Heart left ventricle (tissue), 16 donors: ENCODE results near the gene ITGA11. TPM values are rescaled to one million over a fixed set of nuclear protein-coding genes. Genes with fewer than 3 reads are reported as not detected.
"Not testable (repeated sequence)": the region's sequence is repeated elsewhere in the genome, so short reads cannot be mapped to it uniquely, and the experiment has no call there.

ENCODE experiments used
- ATAC-seq, 4 donors: fragments of 200-7000 bp; cut with Tn5 transposase; one replicate each; pipeline ENCODE4 v1.9.1; 2020 to 2022; ENCODE audit warnings: moderate library complexity in 4 of 4, mild to moderate bottlenecking in 3 of 4, moderate number of reproducible peaks in 1 of 4
- DNase-seq, 5 donors: peaks; one replicate each; pipeline ENCODE4 v3.0.0-alpha.2; 2020
- H3K27ac ChIP-seq, 12 donors: fragments of 200-600 bp; sonication (generic) in 4 of 12; one replicate each; pipeline versions ENCODE4 v1.5.0 to v1.8.0; 2016 to 2022; ENCODE audit warnings: mild to moderate bottlenecking in 2 of 12
- H3K27me3 ChIP-seq, 9 donors: fragments of 200-600 bp; sonication (generic) in 2 of 9; one replicate each; pipeline versions ENCODE4 v1.5.1 to v1.8.0; 2016 to 2022; ENCODE audit warnings: mild to moderate bottlenecking in 3 of 9
- H3K36me3 ChIP-seq, 9 donors: fragments of 200-600 bp; sonication (generic) in 2 of 9; one replicate each; pipeline versions ENCODE4 v1.5.0 to v1.8.0; 2018 to 2022; ENCODE audit warnings: mild to moderate bottlenecking in 2 of 9
- H3K4me1 ChIP-seq, 12 donors: fragments of 200-600 bp; sonication (generic) in 4 of 12; one replicate each; pipeline versions ENCODE4 v1.5.0 to v1.8.0; 2016 to 2022; ENCODE audit warnings: mild to moderate bottlenecking in 3 of 12
- H3K4me3 ChIP-seq, 12 donors: fragments of 200-600 bp; sonication (generic) in 4 of 12; one replicate each; pipeline versions ENCODE4 v1.5.0 to v1.8.0; 2017 to 2022; ENCODE audit warnings: mild to moderate bottlenecking in 9 of 12, moderate library complexity in 4 of 12
- H3K9me3 ChIP-seq, 12 donors: fragments of 200-600 bp; sonication (generic) in 4 of 12; one replicate each; pipeline versions ENCODE4 v1.5.0 to v1.8.0; 2016 to 2022; ENCODE audit warnings: mild to moderate bottlenecking in 1 of 12
- POLR2A ChIP-seq, 2 donors: fragments of 450-650 bp; IDR thresholded peaks; one replicate each; pipeline ENCODE4 v1.6.1; 2017; ENCODE audit warnings: antibody characterized with exemption in 2 of 2, mild to moderate bottlenecking in 2 of 2, moderate library complexity in 2 of 2
- WGBS, 4 donors: extraction: QIAGEN DNeasy Blood & Tissue Kit in 2 of 4; methylation state at CpG; one replicate each; pipeline versions ENCODE4 v1.1.5 to v1.1.7; 2013 to 2018; 5-methylcytosine and 5-hydroxymethylcytosine counted together
- intact Hi-C, 10 donors: fragments of 100-400 bp; cut with DNase I; formaldehyde crosslinking; loops; one replicate each; pipeline versions ENCODE4 v1.11.1 to v1.14.2; 2022
- polyA plus RNA-seq, 2 donors: library from polyadenylated mRNA; stranded (reverse); fragments of 200-250 nt; gene quantifications; one replicate each; pipeline ENCODE4 v1.2.3, GENCODE V29; 2013
- total RNA-seq, 9 donors: library from RNA; depleted of rRNA in 2 of 9; stranded (reverse); fragments of >200 nt in 2 of 9; fragmentation: NEBNext Ultra II Directional in 3 of 9; extraction: Animal tissue kit (Norgen Biotek cat#: 25700) in 3 of 9; gene quantifications; one replicate each; pipeline versions ENCODE4 v1.1.0 to v1.2.4, GENCODE V29; 2016 to 2023
- TF ChIP-seq, protein P1 (sequence below), 12 donors: fragments of 200-600 bp; sonication (generic) in 4 of 12; IDR thresholded peaks; one replicate each; pipeline versions ENCODE4 v1.5.0 to v1.8.0; 2018 to 2022; ENCODE audit warnings: antibody characterized with exemption in 12 of 12, mild to moderate bottlenecking in 5 of 12
- donor health status: ischemic (EF 13 %, LVEDD 7.1; RV severe dilation, severe dysfunction).
- donor health status: healthy with polysubstance abuse.
- donor health status: DM: no; HTN: yes; CAD: no.
- donor health status: DM: no; HTN: no; CAD: no.
- donor health status: ischemic (EF 25% LVEDD 6.9; RV normal size, moderate dysfunction).
- donor health status: ischemic (EF 25% LVEDD 5.7; RV mildly dilated, moderate dysfunction).
- donor health status: healthy.
- donor health status: DM: yes; HTN: yes; CAD: no.
- donor health status: ischemic (EF 35%, LVEDD 5.7; RV mildly dilated, moderate dysfunction).
- donor health status: nonischemic (EF 11% LVEDD 7.7; RV severe dilation, severe dysfunction).
- donor health status: DM: yes; HTN: yes; CAD: no.
- donor health status: PGD.
- donor health status: ischemic (EF 29% LVEDD 5.4; RV normal size, mild dysfunction).
- donor health status: nonischemic (EF 23%, LVEDD 6.1; RV moderate dilation, normal function).

ITGA11 gene
- total and polyA plus RNA-seq, 11 donors, result 2.1 to 35.5 (median 12.1) TPM

DNA sequence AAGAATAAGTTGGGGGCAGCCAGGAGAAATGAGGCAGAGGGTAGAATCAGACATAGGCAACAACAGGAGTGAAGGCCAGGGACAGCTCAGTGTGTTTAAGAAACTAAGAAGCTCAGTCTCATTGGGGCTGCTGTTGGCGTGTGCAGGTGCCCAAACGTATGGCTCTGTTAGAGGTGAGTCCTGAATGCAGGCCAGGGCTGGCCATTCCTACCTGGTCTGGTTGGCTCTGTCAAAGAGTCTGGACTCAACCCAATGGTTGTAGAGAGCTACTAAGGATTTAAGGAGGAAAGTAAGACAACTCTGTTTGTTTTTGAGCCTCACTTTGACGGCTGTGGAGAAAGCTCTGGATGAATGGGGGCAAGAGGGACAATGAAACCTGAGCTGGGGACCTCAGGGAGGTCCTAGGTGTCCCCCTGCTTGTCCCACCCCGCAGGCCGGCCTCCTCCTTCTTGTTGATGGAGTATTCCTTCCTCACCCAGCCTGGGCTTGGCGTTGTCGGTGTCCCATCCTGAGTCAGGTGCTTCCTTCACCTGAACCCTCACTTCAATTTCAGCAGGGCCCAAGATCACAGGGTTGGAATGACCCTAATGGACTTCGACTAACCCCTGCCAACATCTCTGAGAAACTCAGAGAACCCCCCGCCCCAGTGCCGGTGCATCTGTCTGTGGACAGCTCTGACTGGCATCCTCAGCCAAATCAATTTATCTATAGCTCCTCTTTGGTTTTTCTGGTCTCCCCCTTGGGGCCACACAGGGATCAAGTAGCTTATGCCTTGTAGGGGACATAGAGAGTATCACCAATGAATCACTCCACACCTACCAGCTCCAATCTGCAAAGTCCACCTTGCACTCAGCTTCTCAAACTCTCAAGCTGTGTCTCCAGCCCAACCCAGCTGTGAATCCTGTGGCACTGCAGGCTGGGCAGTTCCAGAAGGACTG, 8.3 kb downstream of the ITGA11 start:
- Histone ChIP-seq H3K36me3 (no peaks in the 10 kb centered on the region), H3K4me1 (peaks cover 0 to 36% (median 5%) of the 10 kb centered on the region in 12 donors), H3K27me3 (no peaks in the 10 kb centered on the region), H3K4me3 (no peak overlapping the region), H3K27ac (no peak overlapping the region), H3K9me3 (no peaks in the 10 kb centered on the region)
- DNase-seq (no peak), ATAC-seq (no peak)
- intact Hi-C loops, result no loop called here
- TF ChIP-seq POLR2A (IDR thresholded peaks at IDR 0.05), result no peak
- TF ChIP-seq, protein P1, sequence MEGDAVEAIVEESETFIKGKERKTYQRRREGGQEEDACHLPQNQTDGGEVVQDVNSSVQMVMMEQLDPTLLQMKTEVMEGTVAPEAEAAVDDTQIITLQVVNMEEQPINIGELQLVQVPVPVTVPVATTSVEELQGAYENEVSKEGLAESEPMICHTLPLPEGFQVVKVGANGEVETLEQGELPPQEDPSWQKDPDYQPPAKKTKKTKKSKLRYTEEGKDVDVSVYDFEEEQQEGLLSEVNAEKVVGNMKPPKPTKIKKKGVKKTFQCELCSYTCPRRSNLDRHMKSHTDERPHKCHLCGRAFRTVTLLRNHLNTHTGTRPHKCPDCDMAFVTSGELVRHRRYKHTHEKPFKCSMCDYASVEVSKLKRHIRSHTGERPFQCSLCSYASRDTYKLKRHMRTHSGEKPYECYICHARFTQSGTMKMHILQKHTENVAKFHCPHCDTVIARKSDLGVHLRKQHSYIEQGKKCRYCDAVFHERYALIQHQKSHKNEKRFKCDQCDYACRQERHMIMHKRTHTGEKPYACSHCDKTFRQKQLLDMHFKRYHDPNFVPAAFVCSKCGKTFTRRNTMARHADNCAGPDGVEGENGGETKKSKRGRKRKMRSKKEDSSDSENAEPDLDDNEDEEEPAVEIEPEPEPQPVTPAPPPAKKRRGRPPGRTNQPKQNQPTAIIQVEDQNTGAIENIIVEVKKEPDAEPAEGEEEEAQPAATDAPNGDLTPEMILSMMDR (IDR thresholded peaks at IDR 0.05), result no peak
- WGBS, 4 donors, result 84 to 95% (median 92%) methylated on average over 7 to 10 of the region's 10 CpGs

DNA sequence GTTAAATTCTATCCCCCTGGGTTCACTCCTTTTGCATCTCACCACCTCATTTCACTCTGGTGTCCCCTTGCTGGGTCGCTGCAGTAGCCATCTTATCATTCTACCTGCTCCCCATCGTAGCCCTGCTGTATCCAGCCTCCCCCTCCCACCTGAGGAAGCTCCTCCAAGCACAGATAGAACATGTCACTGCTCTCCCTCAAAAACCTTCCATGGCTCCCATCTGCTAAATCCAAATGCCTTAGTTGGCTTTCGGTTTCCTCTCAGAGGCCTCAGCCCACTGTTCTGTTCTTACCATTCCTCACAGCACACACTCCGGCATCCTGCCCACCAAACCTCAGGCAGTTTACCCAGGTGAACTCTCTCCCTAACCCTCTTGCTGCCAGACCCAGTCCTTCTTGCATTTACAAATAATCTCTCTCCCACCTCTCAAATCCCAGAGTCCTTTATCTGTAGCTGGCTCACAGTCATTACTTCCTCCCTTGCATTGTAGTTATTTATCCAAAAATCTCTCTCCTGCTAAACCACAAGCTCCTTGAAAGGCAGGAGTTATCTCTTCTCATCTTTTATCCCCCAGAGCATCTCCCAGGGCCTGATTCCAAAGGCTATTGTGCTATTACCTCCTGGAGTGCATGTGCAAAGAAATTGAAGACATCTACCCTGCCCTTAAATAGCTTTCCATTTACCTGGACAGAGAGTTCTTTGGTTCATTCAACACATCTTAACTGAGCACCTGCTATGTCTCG, 9.4 kb downstream of the ITGA11 start:
- peaks cover 0 to 37% (median 8%) of the 10 kb centered on the region in 12 donors for H3K4me1 ChIP-seq
- H3K9me3 ChIP-seq, intact Hi-C loops, H3K27ac ChIP-seq, H3K27me3 ChIP-seq, ATAC-seq, H3K4me3 ChIP-seq, H3K36me3 ChIP-seq: not testable (repeated sequence)
- peak in 1 of 5 donors; percentile 6 for DNase-seq
- WGBS, 4 donors, result 66 to 94% (median 85%) methylated on average over 4 to 5 of the region's 5 CpGs

DNA sequence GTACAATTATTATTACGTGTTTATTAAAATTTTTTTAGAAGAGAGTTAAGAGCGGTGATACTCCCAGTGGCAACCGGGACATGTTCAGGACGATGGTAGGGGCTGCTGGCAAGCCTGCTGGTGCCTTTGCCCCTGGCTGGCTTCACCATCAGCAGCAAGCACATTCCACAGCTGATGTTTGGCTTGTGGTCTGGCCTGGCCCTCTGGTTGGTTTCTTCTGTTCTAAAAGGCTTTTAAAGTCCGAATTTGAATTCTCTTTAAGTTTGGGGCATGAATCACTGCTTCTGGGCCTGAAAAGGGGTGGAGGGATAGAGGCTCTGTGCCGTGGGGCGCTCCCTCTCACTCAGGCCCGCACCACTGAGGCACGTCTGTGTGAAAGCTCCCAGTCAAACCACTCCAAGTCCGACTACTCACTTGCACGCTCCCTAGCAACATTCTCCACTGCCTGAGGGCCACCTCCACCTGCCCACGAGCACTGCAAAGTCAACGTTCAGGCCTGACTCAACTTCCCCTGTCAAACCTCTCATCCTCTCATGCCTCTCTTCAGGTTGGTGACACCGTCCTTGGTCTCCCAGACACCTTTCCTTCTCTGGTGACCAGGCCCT, 10.1 kb downstream of the ITGA11 start:
- Histone ChIP-seq H3K9me3 (no peaks in the 10 kb centered on the region), H3K27me3 (no peaks in the 10 kb centered on the region), H3K36me3 (no peaks in the 10 kb centered on the region), H3K4me1 (peaks cover 0 to 37% (median 8%) of the 10 kb centered on the region in 12 donors), H3K4me3 (no peak overlapping the region), H3K27ac (peak overlapping the region in 1 of 12 donors; percentile 24)
- ATAC-seq, result no peak
- TF ChIP-seq POLR2A (IDR thresholded peaks at IDR 0.05), result no peak
- TF ChIP-seq, protein P1 (IDR thresholded peaks at IDR 0.05), result no peak
- 89 to 93% (median 91%) methylated on average over 14 of the region's 14 CpGs for WGBS, 4 donors
- intact Hi-C loops, result no loop called here
- DNase-seq, result peak in 1 of 5 donors; percentile 12

DNA sequence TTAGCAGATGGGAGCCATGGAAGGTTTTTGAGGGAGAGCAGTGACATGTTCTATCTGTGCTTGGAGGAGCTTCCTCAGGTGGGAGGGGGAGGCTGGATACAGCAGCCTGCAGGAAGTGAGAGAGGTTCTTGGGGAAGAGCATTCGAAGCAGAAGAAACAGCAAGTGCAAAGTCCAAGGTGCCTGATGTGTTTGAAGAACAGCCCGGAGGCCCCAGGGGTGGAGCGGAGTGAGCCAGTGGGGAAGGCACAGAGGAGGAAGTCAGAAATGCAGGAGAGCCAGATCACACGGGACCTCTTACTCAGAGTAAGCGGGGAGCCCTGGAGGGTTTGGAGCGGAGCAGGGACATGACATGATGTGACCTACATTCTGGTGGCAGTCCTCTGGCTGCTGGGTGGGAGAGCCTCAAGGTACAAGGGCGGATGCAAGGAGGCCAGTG, 10.8 kb downstream of the ITGA11 start:
- no peaks in the 10 kb centered on the region for H3K9me3 ChIP-seq
- no peaks in the 10 kb centered on the region for H3K27me3 ChIP-seq
- intact Hi-C loops, result no loop called here
- no peak overlapping the region for H3K4me3 ChIP-seq
- 73 to 87% (median 86%) methylated on average over 7 of the region's 7 CpGs for WGBS, 4 donors
- no peak for TF ChIP-seq POLR2A (IDR thresholded peaks at IDR 0.05)
- TF ChIP-seq, protein P1 (IDR thresholded peaks at IDR 0.05), result no peak
- H3K36me3 ChIP-seq, result no peaks in the 10 kb centered on the region
- peak in 1 of 4 donors; percentile 18 for ATAC-seq
- H3K4me1 ChIP-seq, result peaks cover 0 to 38% (median 8%) of the 10 kb centered on the region in 12 donors
- peak overlapping the region in 1 of 12 donors; percentile 13 for H3K27ac ChIP-seq
- peak in 2 of 5 donors; percentile 2 to 15 for DNase-seq
